Peyer's patch (tissue), 4 donors: ENCODE results near the gene LTV1.

Experiments
- CTCF ChIP-seq, 6 experiments: fragments of 450-650 bp in 4 of 6; fragments of 200-600 bp in 2 of 6; sonication (generic) in 1 of 6; IDR thresholded peaks; one replicate each; pipeline ENCODE4 v1.5.1; 2017 to 2019; ENCODE audit warnings: antibody characterized with exemption in 6 of 6, mild to moderate bottlenecking in 3 of 6, moderate library complexity in 1 of 6
- POLR2A ChIP-seq, 2 donors: fragments of 450-650 bp; IDR thresholded peaks; one replicate each; pipeline ENCODE4 v1.5.1; 2017; ENCODE audit warnings: antibody characterized with exemption in 2 of 2, mild to moderate bottlenecking in 2 of 2, moderate library complexity in 2 of 2

- TF ChIP-seq CTCF (IDR thresholded peaks at IDR 0.05) (no peak), POLR2A (IDR thresholded peaks at IDR 0.05) (no peak)
Observed at GRCh38 chr6:143896126-143896860, 53.2 kb downstream of the LTV1 start.
